Vagina (tissue), 2 donors: ENCODE data around the gene WAC. TPM values are rescaled to one million over a fixed set of nuclear protein-coding genes. Genes with fewer than 3 reads are reported as not detected.

Experiments
- DNase-seq, 2 donors: peaks; one replicate each; pipeline ENCODE4 v3.0.0-alpha.2; 2017; ENCODE audit errors: extremely low spot score in 2 of 2
- H3K27ac ChIP-seq: fragments of 200-600 bp; sonication (generic); one replicate; pipeline ENCODE4 v1.5.1; 2019
- H3K27me3 ChIP-seq: fragments of 200-600 bp; sonication (generic); one replicate; pipeline ENCODE4 v1.5.1; 2019
- H3K36me3 ChIP-seq, 2 donors: fragments of 200-600 bp; sonication (generic); one replicate each; pipeline ENCODE4 v1.5.1; 2017 to 2019
- H3K4me1 ChIP-seq: fragments of 200-600 bp; sonication (generic); one replicate; pipeline ENCODE4 v1.5.1; 2019
- H3K4me3 ChIP-seq, 2 donors: fragments of 200-600 bp; sonication (generic); 1 replicate in 1 of 2; 2 replicates in 1 of 2; pipeline ENCODE4 v1.5.1; 2016 to 2019
- H3K9me3 ChIP-seq: fragments of 200-600 bp; sonication (generic); one replicate; pipeline ENCODE4 v1.5.1; 2019
- CTCF ChIP-seq, 3 experiments: fragments of 450-650 bp in 2 of 3; fragments of 200-600 bp in 1 of 3; sonication (generic) in 1 of 3; IDR thresholded peaks; one replicate each; pipeline ENCODE4 v1.5.1; 2017 to 2019; ENCODE audit warnings: antibody characterized with exemption in 3 of 3, mild to moderate bottlenecking in 2 of 3, moderate library complexity in 2 of 3
- POLR2A ChIP-seq, 2 donors: fragments of 450-650 bp; IDR thresholded peaks; one replicate each; pipeline ENCODE4 v1.6.1; 2017; ENCODE audit warnings: antibody characterized with exemption in 2 of 2, mild to moderate bottlenecking in 2 of 2, moderate library complexity in 2 of 2
- POLR2AphosphoS5 ChIP-seq, 2 donors: sonication (generic); formaldehyde crosslinking; IDR thresholded peaks; one replicate each; pipeline ENCODE4 v1.9.0; 2017; ENCODE audit warnings: antibody characterized with exemption in 2 of 2, mild to moderate bottlenecking in 2 of 2, low read depth in 1 of 2; ENCODE audit not compliant: insufficient read depth in 1 of 2
- intact Hi-C: fragments of 100-400 bp; cut with DNase I; formaldehyde crosslinking; loops from one replicate; pipeline ENCODE4 v1.15.1; 2023
- total RNA-seq: library from RNA; depleted of rRNA; stranded (reverse); fragments of >200 nt; gene quantifications from one replicate; pipeline ENCODE4 v1.2.3, GENCODE V29; 2016

WAC gene
- total RNA-seq, 1 donor from 2014 or later, result 112 TPM

DNA sequence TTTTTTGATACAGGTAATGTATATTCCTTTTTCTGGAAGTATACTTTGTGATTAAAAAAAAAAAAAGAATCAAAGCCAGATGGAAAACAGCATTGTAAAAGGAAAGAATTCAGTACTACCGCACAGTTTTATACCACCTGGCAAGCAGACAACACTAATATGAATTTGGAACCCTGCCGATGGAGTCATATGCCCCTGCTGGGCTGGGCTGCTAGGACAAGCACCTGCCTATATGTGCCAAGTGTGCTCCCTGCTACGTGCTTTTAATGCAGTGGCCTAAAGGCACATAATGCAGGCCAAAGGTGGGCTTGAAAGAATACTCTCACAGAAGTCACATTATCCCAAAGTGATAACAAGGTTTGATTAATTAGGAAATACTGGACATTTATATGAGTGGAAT, 29.8 kb upstream of the WAC start:
- Histone ChIP-seq H3K4me1 (no peaks in the 10 kb centered on the region), H3K27ac (no peak overlapping the region), H3K4me3 (no peak overlapping the region), H3K36me3 (no peaks in the 10 kb centered on the region), H3K27me3 (no peaks in the 10 kb centered on the region), H3K9me3 (no peaks in the 10 kb centered on the region)
- TF ChIP-seq POLR2AphosphoS5 (IDR thresholded peaks at IDR 0.05; ENCODE audit: insufficient read depth in 1 of 2, low read depth in 1 of 2) (no peak), POLR2A (IDR thresholded peaks at IDR 0.05) (no peak), CTCF (IDR thresholded peaks at IDR 0.05) (no peak)
- no peak for DNase-seq
- intact Hi-C loops, result no loop called here

- TF ChIP-seq POLR2AphosphoS5 (IDR thresholded peaks at IDR 0.05; ENCODE audit: insufficient read depth in 1 of 2, low read depth in 1 of 2), result no peak
- TF ChIP-seq CTCF (IDR thresholded peaks at IDR 0.05), result no peak
- no peak for TF ChIP-seq POLR2A (IDR thresholded peaks at IDR 0.05)
- Histone ChIP-seq H3K4me3 (no peak overlapping the region), H3K27me3 (no peaks in the 10 kb centered on the region), H3K36me3 (no peaks in the 10 kb centered on the region), H3K27ac (no peak overlapping the region), H3K4me1 (no peaks in the 10 kb centered on the region), H3K9me3 (no peaks in the 10 kb centered on the region)
- intact Hi-C loops, result no loop called here
- no peak for DNase-seq
Observed at GRCh38 chr10:28505359-28505959, 27.5 kb upstream of the WAC start.

GRCh38 chr10:28508304-28508925, 24.5 kb upstream of the WAC start:
- no peaks in the 10 kb centered on the region for H3K36me3 ChIP-seq
- intact Hi-C loops, result no loop called here
- H3K27ac ChIP-seq, result no peak overlapping the region
- no peaks in the 10 kb centered on the region for H3K9me3 ChIP-seq
- no peaks in the 10 kb centered on the region for H3K4me1 ChIP-seq
- no peaks in the 10 kb centered on the region for H3K27me3 ChIP-seq
- no peak for TF ChIP-seq POLR2A (IDR thresholded peaks at IDR 0.05)
- no peak for TF ChIP-seq POLR2AphosphoS5 (IDR thresholded peaks at IDR 0.05; ENCODE audit: insufficient read depth in 1 of 2, low read depth in 1 of 2)
- no peak for TF ChIP-seq CTCF (IDR thresholded peaks at IDR 0.05)
- no peak overlapping the region for H3K4me3 ChIP-seq
- no peak for DNase-seq

DNA sequence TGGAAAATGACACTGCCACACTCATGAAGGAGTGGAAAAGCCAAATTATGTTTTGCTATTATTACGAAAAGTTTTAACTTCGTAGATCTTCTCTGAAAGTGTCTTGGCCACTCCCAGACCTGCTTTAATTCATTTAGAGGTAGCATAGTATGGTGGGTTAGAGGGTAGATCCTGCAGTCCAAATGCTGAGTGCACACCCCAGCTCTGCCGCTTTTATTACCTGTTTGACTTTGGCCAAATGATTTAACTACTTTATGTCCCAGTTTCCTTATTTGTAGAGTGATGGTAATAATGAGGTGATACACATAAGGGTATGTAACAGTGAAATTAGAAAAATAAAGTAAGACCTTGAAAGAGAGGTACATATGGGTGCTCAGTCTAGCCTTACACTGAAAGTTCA, 23.6 kb upstream of the WAC start:
- intact Hi-C loops, result no loop called here
- H3K27me3 ChIP-seq, result no peaks in the 10 kb centered on the region
- DNase-seq, result no peak
- no peak overlapping the region for H3K27ac ChIP-seq
- H3K36me3 ChIP-seq, result no peaks in the 10 kb centered on the region
- no peak overlapping the region for H3K4me3 ChIP-seq
- H3K4me1 ChIP-seq, result no peaks in the 10 kb centered on the region
- no peaks in the 10 kb centered on the region for H3K9me3 ChIP-seq
- TF ChIP-seq POLR2A (IDR thresholded peaks at IDR 0.05) (no peak), CTCF (IDR thresholded peaks at IDR 0.05) (no peak)

DNA sequence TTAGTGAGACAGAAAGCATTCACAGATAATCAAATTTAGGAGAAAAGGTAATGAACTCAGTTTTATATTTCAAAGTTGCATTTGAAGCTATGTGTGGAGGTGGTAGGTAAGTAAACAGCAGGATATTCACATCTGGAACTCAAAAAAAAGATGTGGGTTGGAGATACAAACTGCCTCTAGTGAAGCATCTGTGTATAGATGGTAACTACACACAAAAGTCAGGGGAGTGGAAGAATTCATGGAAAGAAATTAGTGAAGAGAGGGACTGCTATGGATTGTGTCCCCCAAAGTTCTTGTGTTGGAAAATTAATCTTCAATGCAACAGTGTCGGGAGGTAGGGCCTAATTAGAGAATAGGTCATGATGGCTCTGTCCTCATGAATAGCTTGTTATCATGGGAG, 18.3 kb upstream of the WAC start:
- no peaks in the 10 kb centered on the region for H3K27me3 ChIP-seq
- DNase-seq, result no peak
- no peak overlapping the region for H3K27ac ChIP-seq
- intact Hi-C loops, result no loop called here
- H3K9me3 ChIP-seq, result no peaks in the 10 kb centered on the region
- no peak overlapping the region for H3K4me3 ChIP-seq
- H3K4me1 ChIP-seq, result no peaks in the 10 kb centered on the region
- H3K36me3 ChIP-seq, result no peaks in the 10 kb centered on the region
- no peak for TF ChIP-seq CTCF (IDR thresholded peaks at IDR 0.05)
- TF ChIP-seq POLR2A (IDR thresholded peaks at IDR 0.05), result no peak
- no peak for TF ChIP-seq POLR2AphosphoS5 (IDR thresholded peaks at IDR 0.05; ENCODE audit: insufficient read depth in 1 of 2, low read depth in 1 of 2)
